Endothelial cell of umbilical vein (primary cell): ENCODE data around the gene PLEKHG3. TPM values are rescaled to one million over a fixed set of nuclear protein-coding genes. Genes with fewer than 3 reads are reported as not detected.

Experiments
- BruUV-seq: library from RNA; stranded (reverse); fragments of 400-500 nt; replicated peaks from 2 replicates; lab custom pipeline; 2021; lab: Mats Ljungman, UMichigan
- CTCF ChIA-PET: fragments of 300-600, 350-600 bp; sonication (Branson Sonifier 250); formaldehyde crosslinking; loops from one replicate; lab custom pipeline; 2021; ENCODE audit warnings: antibody characterized with exemption, inconsistent platforms; lab: Charles Lee
- POLR2A ChIA-PET: fragments of 300-600, 350-600 bp; sonication (Branson Sonifier 250); formaldehyde crosslinking; loops from one replicate; lab custom pipeline; 2021; ENCODE audit warnings: antibody characterized with exemption, inconsistent platforms; lab: Charles Lee
- DNase-seq: peaks from one replicate; pipeline ENCODE4 v3.0.0-alpha.2; 2011; ENCODE audit warnings: low read depth, low spot score
- FAIRE-seq: peaks from 2 replicates; lab custom pipeline; 2011; peaks lifted over from hg19 to GRCh38; lab: Jason Lieb, UNC
- H2AFZ ChIP-seq: 2 replicates; pipeline ENCODE4 v1.6.0; 2012; ENCODE audit warnings: low read depth, low read length, control low read depth, inconsistent platforms
- H3K27ac ChIP-seq: 2 replicates; pipeline ENCODE4 v1.5.1; 2011; ENCODE audit warnings: low read depth, mild to moderate bottlenecking, control low read depth, low read length, moderate library complexity; ENCODE audit not compliant: insufficient read depth
- H3K27me3 ChIP-seq, 2 experiments: 2 replicates each; pipeline versions ENCODE4 v1.6.0 to v1.6.1; 2011; ENCODE audit warnings: low read length in 2 of 2, mixed read lengths in 1 of 2; ENCODE audit not compliant: control insufficient read depth in 2 of 2, insufficient read depth in 2 of 2
- H3K36me3 ChIP-seq, 2 experiments: 2 replicates in 1 of 2; 3 replicates in 1 of 2; pipeline ENCODE4 v1.5.1; 2011; ENCODE audit warnings: low read length in 2 of 2, mild to moderate bottlenecking in 1 of 2, moderate library complexity in 1 of 2; ENCODE audit not compliant: control insufficient read depth in 2 of 2, insufficient read depth in 2 of 2; ENCODE audit errors: extremely low read depth in 1 of 2
- H3K4me1 ChIP-seq: 3 replicates; pipeline ENCODE4 v1.5.1; 2011; ENCODE audit warnings: mild to moderate bottlenecking, low read length; ENCODE audit not compliant: control insufficient read depth, insufficient read depth; ENCODE audit errors: extremely low read depth
- H3K4me2 ChIP-seq: 2 replicates; pipeline ENCODE4 v1.6.1; 2011; ENCODE audit warnings: low read length, control low read depth, mixed read lengths; ENCODE audit not compliant: insufficient read depth
- H3K4me3 ChIP-seq, 3 experiments: fragments of 200-600 bp in 1 of 3; sonication (generic), shearing (Covaris generic) in 1 of 3; replicated peaks in 1 of 3; 2 replicates each; pipeline ENCODE4 v1.5.1; 2011 to 2016; ENCODE audit warnings: control low read depth in 3 of 3, low read length in 3 of 3, mild to moderate bottlenecking in 2 of 3, inconsistent platforms in 1 of 3, low read depth in 1 of 3, moderate library complexity in 1 of 3; ENCODE audit not compliant: insufficient read depth in 1 of 3
- H3K79me2 ChIP-seq: 2 replicates; pipeline ENCODE4 v1.6.0; 2012; ENCODE audit warnings: low read length, inconsistent platforms; ENCODE audit not compliant: control insufficient read depth, insufficient read depth
- H3K9ac ChIP-seq: replicated peaks from 2 replicates; pipeline ENCODE3; 2011; ENCODE audit warnings: low read length, control low read depth; ENCODE audit not compliant: insufficient read depth; ENCODE audit errors: extremely low read depth
- H3K9me1 ChIP-seq: replicated peaks from 3 replicates; pipeline ENCODE4 v1.6.0; 2011; ENCODE audit warnings: mild to moderate bottlenecking, low read length; ENCODE audit not compliant: control insufficient read depth, insufficient read depth; ENCODE audit errors: extremely low read depth
- H3K9me3 ChIP-seq: replicated peaks from 2 replicates; pipeline ENCODE4 v1.5.1; 2012; ENCODE audit warnings: low read length, inconsistent platforms; ENCODE audit not compliant: control insufficient read depth, insufficient read depth
- H4K20me1 ChIP-seq: replicated peaks from 2 replicates; pipeline ENCODE3; 2011; ENCODE audit warnings: mild to moderate bottlenecking, low read length; ENCODE audit not compliant: control insufficient read depth, insufficient read depth; ENCODE audit errors: extremely low read depth
- EZH2 ChIP-seq: IDR thresholded peaks from 2 replicates; pipeline ENCODE4 v1.6.1; 2012; ENCODE audit warnings: borderline replicate concordance, low read depth, mild to moderate bottlenecking, moderate library complexity, low read length, inconsistent platforms; ENCODE audit not compliant: severe bottlenecking
- FOS ChIP-seq: IDR thresholded peaks from 2 replicates; pipeline ENCODE4 v1.6.1; 2011; ENCODE audit warnings: mild to moderate bottlenecking, low read length, moderate library complexity, borderline replicate concordance; ENCODE audit not compliant: insufficient read depth
- GATA2 ChIP-seq: IDR thresholded peaks from 2 replicates; pipeline ENCODE4 v1.7.0; 2011; ENCODE audit warnings: low read depth, mild to moderate bottlenecking, moderate library complexity, mixed read lengths, low read length; ENCODE audit not compliant: insufficient read length, insufficient read depth
- JUN ChIP-seq: IDR thresholded peaks from 2 replicates; pipeline ENCODE4 v1.6.1; 2011; ENCODE audit warnings: borderline replicate concordance, low read depth; ENCODE audit not compliant: insufficient read length, insufficient read depth
- MYC ChIP-seq: IDR thresholded peaks from one replicate; pipeline ENCODE4 v1.6.1; 2011; ENCODE audit warnings: mild to moderate bottlenecking, low read depth, low read length
- POLR2A ChIP-seq: IDR thresholded peaks from 2 replicates; pipeline ENCODE4 v1.6.1; 2012; ENCODE audit warnings: low read depth, mild to moderate bottlenecking, control low read depth, low read length
- POLR2AphosphoS5 ChIP-seq: IDR thresholded peaks from 2 replicates; pipeline ENCODE4 v1.6.1; 2012; ENCODE audit warnings: low read depth, mild to moderate bottlenecking, control low read depth, low read length, moderate library complexity; ENCODE audit not compliant: insufficient read depth
- dilution Hi-C: fragments of 300-500 bp; cut with MboI; formaldehyde crosslinking; loops from one replicate; pipeline ENCODE4 v1.15.0; 2019; ENCODE audit warnings: low sequenced_read_pairs; ENCODE audit not compliant: extremely low pct_ligation_motif_present
- intact Hi-C: fragments of 100-400 bp; cut with micrococcal nuclease; formaldehyde crosslinking; loops from one replicate; pipeline ENCODE4 v1.10.0; 2022
- polyA plus RNA-seq, 4 experiments: library from polyadenylated mRNA; depleted of rRNA in 3 of 4; stranded (reverse) in 3 of 4; unstranded in 1 of 4; fragments of >200 nt; gene quantifications; 2 replicates each; pipeline versions ENCODE4 v1.2.1 to v1.2.3, GENCODE V29; 2011 to 2012; ENCODE audit warnings: missing spikeins in 1 of 4
- total RNA-seq: library from RNA; stranded (reverse); gene quantifications from 2 replicates; pipeline ENCODE4 v1.2.3, GENCODE V29; 2021
- TF ChIP-seq, protein P1 (sequence below), 2 donors: IDR thresholded peaks; 1 replicate in 1 of 2; 2 replicates in 1 of 2; pipeline ENCODE4 v1.5.1; 2011; ENCODE audit warnings: low read length in 2 of 2, mild to moderate bottlenecking in 2 of 2, moderate library complexity in 2 of 2, control low read depth in 1 of 2, inconsistent platforms in 1 of 2, low read depth in 1 of 2; ENCODE audit not compliant: insufficient read depth in 1 of 2; ENCODE audit errors: extremely low read depth in 1 of 2
- TF ChIP-seq, protein P2 (sequence below): IDR thresholded peaks from 2 replicates; pipeline ENCODE4 v1.6.1; 2011; ENCODE audit not compliant: insufficient read depth, insufficient read length

PLEKHG3 gene
- total and polyA plus RNA-seq, 2 donors (not counting 3 experiments of a cell fraction or from before 2014, with no cell fraction given) = 6.6 to 8.0 TPM

DNA sequence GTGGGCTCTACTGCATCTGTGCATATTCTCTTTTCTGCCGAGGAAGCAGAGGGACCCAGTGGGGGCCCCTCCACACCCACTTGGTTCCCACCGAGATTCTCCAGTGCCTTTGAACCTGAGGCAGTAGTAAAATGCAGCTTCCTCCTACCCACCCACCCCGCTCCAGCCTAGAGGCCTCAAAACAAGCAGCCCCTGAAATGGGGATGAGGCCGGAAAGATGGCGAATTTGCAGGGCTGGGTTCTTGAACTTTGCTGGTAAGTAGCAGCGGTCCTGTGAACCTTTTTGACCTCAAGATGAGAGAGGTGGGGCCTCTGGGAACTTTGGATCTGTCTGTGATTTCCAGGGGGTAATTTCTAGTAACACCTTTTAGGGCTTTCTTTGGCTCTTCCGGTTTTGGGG is 15.4 kb downstream of the PLEKHG3 start:
- FAIRE-seq (no peak), DNase-seq (no peak)
- Histone ChIP-seq H3K79me2 (peaks cover 3% of the 10 kb centered on the region), H3K36me3 (no peaks in the 10 kb centered on the region), H3K27me3 (no peaks in the 10 kb centered on the region), H3K27ac (no peak overlapping the region), H4K20me1 (no peaks in the 10 kb centered on the region), H3K4me2 (no peak overlapping the region), H3K9me1 (no peaks in the 10 kb centered on the region), H3K4me1 (peaks cover 16% of the 10 kb centered on the region), H3K9me3 (no peaks in the 10 kb centered on the region), H2AFZ (no peak overlapping the region), H3K4me3 (no peak overlapping the region), H3K9ac (no peak overlapping the region)
- ChIA-PET POLR2A (no interaction called here), CTCF (interaction anchor here (0.8 to 1.0 kb wide), 2 partner anchors 10 to 15 kb away, joined by 3 to 4 read pairs; partner anchors contain the start of gene PLEKHG3)
- intact Hi-C loops (no loop called here), dilution Hi-C loops (no loop called here)
- TF ChIP-seq EZH2 (no peak), JUN (no peak), POLR2A (no peak), FOS (no peak), MYC (no peak), POLR2AphosphoS5 (no peak), GATA2 (no peak)
- TF ChIP-seq, protein P1, sequence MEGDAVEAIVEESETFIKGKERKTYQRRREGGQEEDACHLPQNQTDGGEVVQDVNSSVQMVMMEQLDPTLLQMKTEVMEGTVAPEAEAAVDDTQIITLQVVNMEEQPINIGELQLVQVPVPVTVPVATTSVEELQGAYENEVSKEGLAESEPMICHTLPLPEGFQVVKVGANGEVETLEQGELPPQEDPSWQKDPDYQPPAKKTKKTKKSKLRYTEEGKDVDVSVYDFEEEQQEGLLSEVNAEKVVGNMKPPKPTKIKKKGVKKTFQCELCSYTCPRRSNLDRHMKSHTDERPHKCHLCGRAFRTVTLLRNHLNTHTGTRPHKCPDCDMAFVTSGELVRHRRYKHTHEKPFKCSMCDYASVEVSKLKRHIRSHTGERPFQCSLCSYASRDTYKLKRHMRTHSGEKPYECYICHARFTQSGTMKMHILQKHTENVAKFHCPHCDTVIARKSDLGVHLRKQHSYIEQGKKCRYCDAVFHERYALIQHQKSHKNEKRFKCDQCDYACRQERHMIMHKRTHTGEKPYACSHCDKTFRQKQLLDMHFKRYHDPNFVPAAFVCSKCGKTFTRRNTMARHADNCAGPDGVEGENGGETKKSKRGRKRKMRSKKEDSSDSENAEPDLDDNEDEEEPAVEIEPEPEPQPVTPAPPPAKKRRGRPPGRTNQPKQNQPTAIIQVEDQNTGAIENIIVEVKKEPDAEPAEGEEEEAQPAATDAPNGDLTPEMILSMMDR (IDR thresholded peaks at IDR 0.05; ENCODE audit: extremely low read depth in 1 of 2, insufficient read depth in 1 of 2, low read depth in 1 of 2, low read length in 2 of 2) = no peak
- TF ChIP-seq, protein P2, sequence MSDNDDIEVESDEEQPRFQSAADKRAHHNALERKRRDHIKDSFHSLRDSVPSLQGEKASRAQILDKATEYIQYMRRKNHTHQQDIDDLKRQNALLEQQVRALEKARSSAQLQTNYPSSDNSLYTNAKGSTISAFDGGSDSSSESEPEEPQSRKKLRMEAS = no peak
- no TSS peak for BruUV-seq
